Activated naive CD8-positive, alpha-beta T cell treated with anti-CD3 and anti-CD28 coated beads, Interleukin-2, amount 10 ng/mL, durations not matched to agents 7 days and 5 days (primary cell): ENCODE results near the gene NOLC1. TPM values are rescaled to one million over a fixed set of nuclear protein-coding genes. Genes with fewer than 3 reads are reported as not detected.

Experiments used
- ATAC-seq: fragments of 150-1000 bp; cut with Tn5 transposase; one replicate; pipeline ENCODE4 v1.10.0; 2021; ENCODE audit warnings: low read depth, moderate library complexity
- POLR2A ChIA-PET: fragments of 350-600 bp; sonication (Branson Sonifier 250); formaldehyde crosslinking; loops from one replicate; lab custom pipeline; 2021; ENCODE audit warnings: antibody characterized with exemption; lab: Charles Lee
- DNase-seq: peaks from one replicate; pipeline ENCODE4 v3.0.0; 2021
- H3K27ac Mint-ChIP-seq: one replicate; pipeline ENCODE4 v1.8.0; 2022; ENCODE audit warnings: mild to moderate bottlenecking, mixed read lengths
- H3K27me3 Mint-ChIP-seq: one replicate; pipeline ENCODE4 v1.8.0; 2022; ENCODE audit warnings: mild to moderate bottlenecking, moderate library complexity, mixed read lengths
- H3K36me3 Mint-ChIP-seq: one replicate; pipeline ENCODE4 v1.8.0; 2021; ENCODE audit warnings: mild to moderate bottlenecking, mixed read lengths
- H3K4me1 Mint-ChIP-seq: one replicate; pipeline ENCODE4 v1.8.0; 2021; ENCODE audit warnings: mixed read lengths
- H3K4me3 Mint-ChIP-seq: one replicate; pipeline ENCODE4 v1.8.0; 2022; ENCODE audit warnings: mild to moderate bottlenecking, moderate library complexity, mixed read lengths
- H3K9me3 Mint-ChIP-seq: one replicate; pipeline ENCODE4 v1.8.0; 2021; ENCODE audit warnings: mixed read lengths
- total RNA-seq, 2 experiments: library from RNA; stranded (reverse); gene quantifications; one replicate each; pipeline ENCODE4 v1.2.3, GENCODE V29; 2021

Gene NOLC1
- total RNA-seq, 2 experiments from 2014 or later: 73.8 to 78.3 TPM

GRCh38 chr10:102150970-102151773 lies 1.0 kb upstream of the NOLC1 start:
- DNase-seq (no peak), ATAC-seq (no peak)
- Mint-ChIP-seq H3K27me3 (no peaks in the 10 kb centered on the region), H3K9me3 (no peaks in the 10 kb centered on the region), H3K4me3 (peak overlapping the region; percentile 88), H3K4me1 (peaks cover 26% of the 10 kb centered on the region), H3K36me3 (peaks cover 42% of the 10 kb centered on the region), H3K27ac (peak overlapping the region; percentile 86)
- POLR2A ChIA-PET: interaction anchor here (0.5 to 2.9 kb wide), 12 partner anchors 10 to 362 kb away, joined by 3 to 13 read pairs (median 5); partner anchors contain the start of gene OGA

- Mint-ChIP-seq H3K36me3 (peaks cover 40% of the 10 kb centered on the region), H3K27ac (peak overlapping the region; percentile 86), H3K4me1 (peaks cover 30% of the 10 kb centered on the region), H3K9me3 (no peaks in the 10 kb centered on the region), H3K4me3 (peak overlapping the region; percentile 88), H3K27me3 (no peaks in the 10 kb centered on the region)
- ATAC-seq (peak; percentile 20), DNase-seq (no peak)
- POLR2A ChIA-PET: interaction anchor here (0.6 to 2.9 kb wide), 11 partner anchors 13 to 334 kb away, joined by 3 to 13 read pairs (median 6); partner anchors contain the start of gene OGA
These were observed 329 bp downstream of the NOLC1 start for GRCh38 chr10:102152545-102152890.

DNA sequence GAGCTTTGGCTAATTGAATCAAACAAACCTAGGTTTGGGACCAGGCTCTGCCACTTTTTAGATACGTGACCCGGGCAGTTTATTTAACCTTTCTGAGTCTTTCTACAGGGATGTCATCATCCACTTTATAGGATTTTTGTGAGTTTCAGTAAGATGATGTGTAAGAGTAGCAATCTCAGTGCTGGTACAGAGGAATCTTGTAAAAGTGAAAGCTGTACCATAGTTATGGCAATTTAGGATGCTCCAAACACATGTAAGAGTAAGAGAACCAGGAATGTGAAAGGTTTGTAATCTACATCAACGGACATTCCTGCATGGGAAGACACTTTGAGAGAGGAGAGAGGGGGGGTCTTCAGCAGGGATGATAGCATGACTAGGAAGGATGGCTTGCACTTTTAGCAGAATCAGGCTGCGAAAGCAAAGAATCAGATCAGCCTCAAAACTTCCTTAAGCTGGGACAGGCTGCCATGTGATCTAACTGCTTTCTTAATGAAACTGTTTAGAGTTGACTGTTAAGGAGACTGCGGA lies 968 bp downstream of the NOLC1 start:
- ATAC-seq: no peak
- no peaks in the 10 kb centered on the region for H3K27me3 Mint-ChIP-seq
- DNase-seq: no peak
- no peaks in the 10 kb centered on the region for H3K9me3 Mint-ChIP-seq
- H3K27ac Mint-ChIP-seq: peak overlapping the region; percentile 86
- H3K4me3 Mint-ChIP-seq: peak overlapping the region; percentile 88
- peaks cover 38% of the 10 kb centered on the region for H3K36me3 Mint-ChIP-seq
- POLR2A ChIA-PET: interaction anchor here (0.6 kb wide), 1 partner anchor 90 kb away, joined by 3 read pairs; no protein-coding TSS in a partner anchor
- H3K4me1 Mint-ChIP-seq: peaks cover 33% of the 10 kb centered on the region

DNA sequence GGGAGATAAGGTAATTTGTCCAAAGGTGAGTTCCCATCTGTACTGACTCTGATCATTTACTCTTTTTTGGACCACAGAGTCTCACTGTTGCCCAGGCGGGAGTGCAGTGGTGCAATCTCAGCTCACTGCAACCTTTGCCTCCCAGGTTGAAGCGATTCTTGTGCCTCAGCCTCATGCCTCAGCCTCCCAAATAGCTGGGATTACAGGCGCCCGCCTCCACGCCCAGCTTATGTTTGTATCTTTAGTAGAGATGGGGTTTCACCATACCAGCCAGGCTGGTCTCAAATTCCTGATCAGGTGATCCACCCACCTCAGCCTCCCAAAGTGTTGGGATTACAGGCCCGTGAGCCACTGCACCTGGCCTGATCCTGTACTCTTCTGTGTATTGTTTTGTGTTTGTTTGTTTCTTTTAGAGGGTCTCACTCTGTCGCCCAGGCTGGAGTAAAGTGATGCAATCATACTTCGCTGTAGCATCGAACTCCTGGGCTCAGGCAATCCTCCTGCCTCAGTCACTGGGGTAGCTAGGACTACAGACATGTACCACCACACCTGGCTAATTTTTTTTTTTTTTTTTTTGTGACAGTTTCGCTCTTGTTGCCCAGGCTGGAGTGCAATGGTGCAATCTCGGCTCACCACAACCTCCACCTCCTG lies 2.4 kb downstream of the NOLC1 start:
- peaks cover 36% of the 10 kb centered on the region for H3K4me1 Mint-ChIP-seq
- H3K36me3 Mint-ChIP-seq: peaks cover 35% of the 10 kb centered on the region
- H3K27me3 Mint-ChIP-seq: no peaks in the 10 kb centered on the region
- peak overlapping the region; percentile 61 for H3K27ac Mint-ChIP-seq
- no peak for DNase-seq
- H3K4me3 Mint-ChIP-seq: peak overlapping the region; percentile 42
- no peak for ATAC-seq
- H3K9me3 Mint-ChIP-seq: no peaks in the 10 kb centered on the region
- POLR2A ChIA-PET: no interaction called here

- no peak for ATAC-seq
- no peaks in the 10 kb centered on the region for H3K9me3 Mint-ChIP-seq
- no peak overlapping the region for H3K4me3 Mint-ChIP-seq
- POLR2A ChIA-PET: interaction anchor here (1.1 kb wide), 1 partner anchor 339 kb away, joined by 4 read pairs; the partner anchor contains the start of gene OGA
- peaks cover 24% of the 10 kb centered on the region for H3K4me1 Mint-ChIP-seq
- H3K36me3 Mint-ChIP-seq: peaks cover 32% of the 10 kb centered on the region
- peak overlapping the region; percentile 41 for H3K27ac Mint-ChIP-seq
- H3K27me3 Mint-ChIP-seq: no peaks in the 10 kb centered on the region
- DNase-seq: no peak
These were observed 5.0 kb downstream of the NOLC1 start for GRCh38 chr10:102157224-102157623.

- Mint-ChIP-seq H3K4me3 (no peak overlapping the region), H3K9me3 (no peaks in the 10 kb centered on the region), H3K27ac (peak overlapping the region; percentile 34), H3K36me3 (peaks cover 28% of the 10 kb centered on the region), H3K4me1 (peaks cover 17% of the 10 kb centered on the region), H3K27me3 (no peaks in the 10 kb centered on the region)
- ATAC-seq (no peak), DNase-seq (no peak)
- POLR2A ChIA-PET: interaction anchor here (0.7 kb wide), 1 partner anchor 204 kb away, joined by 7 read pairs; no protein-coding TSS in a partner anchor
These were observed 6.9 kb downstream of the NOLC1 start for GRCh38 chr10:102159051-102159597.

DNA sequence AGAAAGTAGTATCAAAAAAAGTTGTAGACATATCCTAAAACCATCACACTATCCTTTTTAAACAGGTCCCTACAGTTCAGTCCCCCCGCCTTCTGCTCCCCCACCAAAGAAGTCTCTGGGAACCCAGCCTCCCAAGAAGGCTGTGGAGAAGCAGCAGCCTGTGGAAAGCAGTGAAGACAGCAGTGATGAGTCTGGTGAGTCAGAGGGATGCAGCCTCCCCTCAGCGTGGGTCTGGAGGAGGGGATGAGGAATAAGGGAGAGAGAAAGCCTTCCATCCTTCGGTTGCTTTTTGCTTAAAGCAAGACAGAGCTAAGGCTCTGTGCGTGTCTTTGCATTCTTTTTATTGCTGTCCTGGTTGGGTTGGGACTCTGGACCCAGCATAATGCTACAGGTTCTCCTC lies 7.6 kb downstream of the NOLC1 start:
- Mint-ChIP-seq H3K27me3 (no peaks in the 10 kb centered on the region), H3K4me1 (peaks cover 12% of the 10 kb centered on the region), H3K9me3 (no peaks in the 10 kb centered on the region), H3K4me3 (no peak overlapping the region), H3K27ac (no peak overlapping the region), H3K36me3 (peaks cover 25% of the 10 kb centered on the region)
- POLR2A ChIA-PET: no interaction called here
- ATAC-seq: no peak
- DNase-seq: no peak

GRCh38 chr10:102163342-102163989 lies 11.3 kb downstream of the NOLC1 start:
- POLR2A ChIA-PET: no interaction called here
- H3K9me3 Mint-ChIP-seq: no peaks in the 10 kb centered on the region
- peaks cover 4% of the 10 kb centered on the region for H3K4me1 Mint-ChIP-seq
- peaks cover 16% of the 10 kb centered on the region for H3K36me3 Mint-ChIP-seq
- DNase-seq (no peak), ATAC-seq (no peak)
- no peak overlapping the region for H3K4me3 Mint-ChIP-seq
- no peak overlapping the region for H3K27ac Mint-ChIP-seq
- H3K27me3 Mint-ChIP-seq: no peaks in the 10 kb centered on the region

DNA sequence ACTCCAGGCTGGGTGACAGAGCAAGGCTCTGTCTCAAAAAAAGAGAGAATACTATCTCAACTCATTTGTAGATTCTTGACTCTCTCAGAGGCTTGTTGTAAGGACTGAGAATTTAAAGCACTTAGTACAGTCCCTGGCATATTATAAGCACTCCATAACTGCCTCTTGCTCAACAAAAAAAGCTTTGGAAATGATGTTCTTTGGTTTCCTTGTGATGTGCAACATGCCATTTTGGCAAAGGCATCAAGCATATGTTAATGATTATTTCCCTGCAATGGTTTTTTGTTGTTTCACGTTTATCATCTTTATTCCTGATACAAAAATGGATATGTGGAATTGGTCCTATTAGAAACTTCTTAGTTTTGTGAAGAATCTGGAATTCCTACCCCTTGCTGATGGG lies 15.7 kb downstream of the NOLC1 start:
- Mint-ChIP-seq H3K27ac (no peak overlapping the region), H3K27me3 (no peaks in the 10 kb centered on the region), H3K9me3 (no peaks in the 10 kb centered on the region), H3K4me1 (peaks cover 6% of the 10 kb centered on the region), H3K4me3 (no peak overlapping the region), H3K36me3 (no peaks in the 10 kb centered on the region)
- DNase-seq (no peak), ATAC-seq (no peak)
- POLR2A ChIA-PET: no interaction called here

DNA sequence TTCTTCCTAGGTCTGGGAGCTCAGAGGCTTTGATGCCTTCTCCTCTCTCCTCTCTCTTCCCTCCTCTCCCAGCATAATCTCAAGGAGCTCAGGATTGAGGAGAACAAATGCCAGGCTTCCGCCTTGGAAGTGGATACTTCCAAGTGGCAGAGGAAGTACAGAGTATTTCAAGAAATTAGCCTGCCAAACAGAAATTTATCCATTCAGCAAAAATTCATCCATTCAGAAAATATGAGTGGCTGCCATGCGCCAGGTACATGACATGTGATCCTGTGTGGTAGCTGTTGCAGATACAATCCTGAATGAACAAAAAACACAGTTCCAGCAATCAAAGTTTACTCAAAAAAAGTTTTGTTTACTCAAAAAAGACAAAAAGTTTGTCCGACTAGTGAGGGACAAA lies 18.4 kb downstream of the NOLC1 start:
- H3K36me3 Mint-ChIP-seq: no peaks in the 10 kb centered on the region
- H3K4me3 Mint-ChIP-seq: peak overlapping the region; percentile 35
- H3K9me3 Mint-ChIP-seq: no peaks in the 10 kb centered on the region
- ATAC-seq: no peak
- POLR2A ChIA-PET: no interaction called here
- no peak overlapping the region for H3K27ac Mint-ChIP-seq
- H3K4me1 Mint-ChIP-seq: peaks cover 4% of the 10 kb centered on the region
- H3K27me3 Mint-ChIP-seq: no peaks in the 10 kb centered on the region
- no peak for DNase-seq

DNA sequence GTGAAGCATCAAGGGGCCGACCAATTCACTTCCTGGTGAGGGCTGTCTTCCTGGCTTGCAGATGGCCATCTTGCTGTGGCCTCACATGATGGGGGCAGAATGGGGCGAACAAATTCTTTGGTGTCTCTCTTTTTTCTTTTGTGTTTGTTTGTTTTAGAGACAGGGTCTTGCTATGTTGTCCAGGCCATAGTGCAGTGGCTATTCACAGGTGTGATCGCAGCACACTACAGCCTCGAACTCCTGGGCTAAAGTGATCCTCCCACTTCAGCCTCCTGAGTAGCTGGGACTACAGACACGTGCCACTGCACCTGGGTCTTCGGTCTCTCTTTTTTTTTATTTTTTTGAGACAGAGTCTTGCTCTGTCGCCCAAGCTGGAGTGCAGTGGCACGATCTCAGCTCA lies 20.1 kb downstream of the NOLC1 start:
- H3K36me3 Mint-ChIP-seq: no peaks in the 10 kb centered on the region
- no peak overlapping the region for H3K4me3 Mint-ChIP-seq
- ATAC-seq (no peak), DNase-seq (no peak)
- peaks cover 4% of the 10 kb centered on the region for H3K4me1 Mint-ChIP-seq
- H3K27me3 Mint-ChIP-seq: no peaks in the 10 kb centered on the region
- no peak overlapping the region for H3K27ac Mint-ChIP-seq
- POLR2A ChIA-PET: interaction anchor here (0.5 kb wide), 1 partner anchor 36 kb away, joined by 4 read pairs; no protein-coding TSS in a partner anchor
- no peaks in the 10 kb centered on the region for H3K9me3 Mint-ChIP-seq

GRCh38 chr10:102175415-102175814 lies 23.2 kb downstream of the NOLC1 start:
- no peak overlapping the region for H3K27ac Mint-ChIP-seq
- no peaks in the 10 kb centered on the region for H3K27me3 Mint-ChIP-seq
- DNase-seq (no peak), ATAC-seq (no peak)
- POLR2A ChIA-PET: no interaction called here
- no peaks in the 10 kb centered on the region for H3K36me3 Mint-ChIP-seq
- H3K9me3 Mint-ChIP-seq: no peaks in the 10 kb centered on the region
- no peak overlapping the region for H3K4me3 Mint-ChIP-seq
- no peaks in the 10 kb centered on the region for H3K4me1 Mint-ChIP-seq

DNA sequence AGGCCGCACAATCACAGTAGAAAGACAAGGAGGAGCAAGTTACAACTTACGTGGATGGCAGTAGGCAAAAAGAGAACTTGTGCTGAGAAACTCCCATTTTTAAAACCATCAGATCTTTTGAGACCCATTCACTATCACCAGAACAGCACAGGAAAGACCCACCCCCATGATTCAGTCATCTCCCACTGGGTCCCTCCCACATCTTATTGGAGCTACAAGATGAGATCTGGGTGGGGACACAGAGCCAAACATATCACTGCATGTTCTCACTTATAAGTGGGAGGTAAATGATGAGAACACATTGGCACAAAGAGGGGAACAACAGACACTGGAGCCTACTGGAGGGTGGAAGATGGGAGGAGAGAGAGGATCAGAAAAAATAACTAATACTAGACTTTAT lies 32.4 kb downstream of the NOLC1 start:
- Mint-ChIP-seq H3K36me3 (peaks cover 5% of the 10 kb centered on the region), H3K4me3 (no peak overlapping the region), H3K4me1 (peaks cover 16% of the 10 kb centered on the region), H3K9me3 (peaks cover 7% of the 10 kb centered on the region), H3K27me3 (peaks cover 2% of the 10 kb centered on the region), H3K27ac (no peak overlapping the region)
- no peak for ATAC-seq
- DNase-seq: no peak
- POLR2A ChIA-PET: no interaction called here
